Vagina (tissue), 2 donors: Measurements from ENCODE around the gene EIF3F. TPM values are rescaled to one million over a fixed set of nuclear protein-coding genes. Genes with fewer than 3 reads are reported as not detected.

ENCODE experiments used
- DNase-seq, 2 donors: peaks; one replicate each; pipeline ENCODE4 v3.0.0-alpha.2; 2017; ENCODE audit errors: extremely low spot score in 2 of 2
- H3K27ac ChIP-seq: fragments of 200-600 bp; sonication (generic); one replicate; pipeline ENCODE4 v1.5.1; 2019
- H3K27me3 ChIP-seq: fragments of 200-600 bp; sonication (generic); one replicate; pipeline ENCODE4 v1.5.1; 2019
- H3K36me3 ChIP-seq, 2 donors: fragments of 200-600 bp; sonication (generic); one replicate each; pipeline ENCODE4 v1.5.1; 2017 to 2019
- H3K4me1 ChIP-seq: fragments of 200-600 bp; sonication (generic); one replicate; pipeline ENCODE4 v1.5.1; 2019
- H3K4me3 ChIP-seq, 2 donors: fragments of 200-600 bp; sonication (generic); 1 replicate in 1 of 2; 2 replicates in 1 of 2; pipeline ENCODE4 v1.5.1; 2016 to 2019
- H3K9me3 ChIP-seq: fragments of 200-600 bp; sonication (generic); one replicate; pipeline ENCODE4 v1.5.1; 2019
- POLR2A ChIP-seq, 2 donors: fragments of 450-650 bp; IDR thresholded peaks; one replicate each; pipeline ENCODE4 v1.6.1; 2017; ENCODE audit warnings: antibody characterized with exemption in 2 of 2, mild to moderate bottlenecking in 2 of 2, moderate library complexity in 2 of 2
- POLR2AphosphoS5 ChIP-seq, 2 donors: sonication (generic); formaldehyde crosslinking; IDR thresholded peaks; one replicate each; pipeline ENCODE4 v1.9.0; 2017; ENCODE audit warnings: antibody characterized with exemption in 2 of 2, mild to moderate bottlenecking in 2 of 2, low read depth in 1 of 2; ENCODE audit not compliant: insufficient read depth in 1 of 2
- intact Hi-C: fragments of 100-400 bp; cut with DNase I; formaldehyde crosslinking; loops from one replicate; pipeline ENCODE4 v1.15.1; 2023
- total RNA-seq: library from RNA; depleted of rRNA; stranded (reverse); fragments of >200 nt; gene quantifications from one replicate; pipeline ENCODE4 v1.2.3, GENCODE V29; 2016
- TF ChIP-seq, protein P1 (sequence below), 3 experiments: fragments of 450-650 bp in 2 of 3; fragments of 200-600 bp in 1 of 3; sonication (generic) in 1 of 3; IDR thresholded peaks; one replicate each; pipeline ENCODE4 v1.5.1; 2017 to 2019; ENCODE audit warnings: antibody characterized with exemption in 3 of 3, mild to moderate bottlenecking in 2 of 3, moderate library complexity in 2 of 3

The EIF3F gene
- total RNA-seq, 1 donor from 2014 or later: 336 TPM

DNA sequence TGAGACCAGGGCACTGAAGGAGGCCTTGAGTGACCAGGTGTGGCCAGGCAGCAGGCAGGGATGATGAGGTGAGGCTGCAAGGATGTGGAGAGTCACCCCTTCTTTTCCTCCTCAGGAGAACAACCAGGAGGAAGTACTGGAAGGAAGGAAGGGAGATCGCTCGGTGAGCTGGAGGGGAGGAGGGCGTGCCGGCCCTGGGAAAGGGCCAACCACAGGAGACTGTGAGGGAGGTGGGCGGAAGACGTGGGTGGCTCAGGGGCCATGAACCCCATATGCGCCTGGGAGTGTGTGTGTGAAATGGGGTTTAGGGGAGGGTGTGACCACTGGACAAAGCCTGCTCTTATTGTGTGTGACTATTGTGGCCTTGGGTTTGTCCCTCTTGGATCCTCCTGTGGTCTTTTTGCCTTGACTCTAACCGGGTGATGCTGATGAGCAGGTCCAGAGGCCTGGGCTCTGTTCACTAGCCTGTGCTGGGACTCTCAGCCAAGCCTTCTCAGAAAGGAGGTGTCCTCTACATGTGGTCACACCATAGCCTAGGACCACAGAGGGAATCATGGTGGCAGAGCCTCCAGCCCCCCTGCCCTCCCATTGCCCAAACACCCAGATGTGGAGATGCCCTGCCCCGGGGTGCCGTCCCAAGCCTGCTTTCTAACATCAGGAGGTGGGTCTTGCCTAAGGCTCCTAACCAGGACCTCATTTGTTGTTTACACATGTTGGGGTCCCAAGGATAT lies 52.6 kb downstream of the EIF3F start:
- TF ChIP-seq POLR2A (IDR thresholded peaks at IDR 0.05) (no peak), POLR2AphosphoS5 (IDR thresholded peaks at IDR 0.05; ENCODE audit: insufficient read depth in 1 of 2, low read depth in 1 of 2) (no peak)
- TF ChIP-seq, protein P1, sequence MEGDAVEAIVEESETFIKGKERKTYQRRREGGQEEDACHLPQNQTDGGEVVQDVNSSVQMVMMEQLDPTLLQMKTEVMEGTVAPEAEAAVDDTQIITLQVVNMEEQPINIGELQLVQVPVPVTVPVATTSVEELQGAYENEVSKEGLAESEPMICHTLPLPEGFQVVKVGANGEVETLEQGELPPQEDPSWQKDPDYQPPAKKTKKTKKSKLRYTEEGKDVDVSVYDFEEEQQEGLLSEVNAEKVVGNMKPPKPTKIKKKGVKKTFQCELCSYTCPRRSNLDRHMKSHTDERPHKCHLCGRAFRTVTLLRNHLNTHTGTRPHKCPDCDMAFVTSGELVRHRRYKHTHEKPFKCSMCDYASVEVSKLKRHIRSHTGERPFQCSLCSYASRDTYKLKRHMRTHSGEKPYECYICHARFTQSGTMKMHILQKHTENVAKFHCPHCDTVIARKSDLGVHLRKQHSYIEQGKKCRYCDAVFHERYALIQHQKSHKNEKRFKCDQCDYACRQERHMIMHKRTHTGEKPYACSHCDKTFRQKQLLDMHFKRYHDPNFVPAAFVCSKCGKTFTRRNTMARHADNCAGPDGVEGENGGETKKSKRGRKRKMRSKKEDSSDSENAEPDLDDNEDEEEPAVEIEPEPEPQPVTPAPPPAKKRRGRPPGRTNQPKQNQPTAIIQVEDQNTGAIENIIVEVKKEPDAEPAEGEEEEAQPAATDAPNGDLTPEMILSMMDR (IDR thresholded peaks at IDR 0.05): no peak
- H3K27me3 ChIP-seq: no peaks in the 10 kb centered on the region
- H3K36me3 ChIP-seq: no peaks in the 10 kb centered on the region
- intact Hi-C loops: loop anchor here (5.0 kb wide), 1 partner anchor 43 kb away; the partner anchor contains the start of gene TUB
- H3K4me3 ChIP-seq: no peak overlapping the region
- no peak overlapping the region for H3K27ac ChIP-seq
- DNase-seq: peak; percentile 44 to 79
- H3K4me1 ChIP-seq: peaks cover 22% of the 10 kb centered on the region
- H3K9me3 ChIP-seq: no peaks in the 10 kb centered on the region

DNA sequence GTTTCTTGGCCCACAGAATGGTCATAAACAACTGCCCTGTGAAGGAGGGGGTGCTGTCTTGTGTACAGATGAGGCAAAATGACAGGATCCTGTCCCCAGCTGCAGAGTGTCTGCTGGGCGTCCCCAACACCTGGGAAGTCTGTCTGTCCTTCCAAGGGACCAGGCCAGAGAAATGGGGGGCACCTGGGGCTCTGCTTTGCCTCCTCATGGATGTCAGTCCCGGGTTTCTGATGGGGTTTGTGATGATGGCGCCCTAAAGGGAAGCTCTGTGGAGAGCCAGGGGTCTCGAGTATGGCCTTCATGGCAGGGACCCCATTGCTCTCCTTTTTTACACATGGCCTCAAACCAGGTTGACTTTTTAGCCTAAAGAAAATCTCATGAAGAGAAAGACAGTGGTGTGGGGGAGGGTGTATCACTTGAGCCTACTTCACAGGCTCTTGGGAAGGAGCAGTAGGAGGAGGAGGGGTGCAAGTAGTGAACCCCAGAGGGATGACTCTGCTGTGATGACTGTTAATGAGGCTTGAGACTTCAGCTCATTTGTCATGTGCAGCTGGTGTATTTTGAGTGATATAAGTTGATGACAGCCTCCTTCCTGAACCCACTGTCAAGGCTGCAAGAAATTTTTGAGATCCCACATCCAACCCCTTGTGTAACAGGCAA lies 53.3 kb downstream of the EIF3F start:
- peaks cover 16% of the 10 kb centered on the region for H3K4me1 ChIP-seq
- no peaks in the 10 kb centered on the region for H3K27me3 ChIP-seq
- H3K27ac ChIP-seq: no peak overlapping the region
- intact Hi-C loops: no loop called here
- H3K4me3 ChIP-seq: no peak overlapping the region
- peak in 1 of 2 donors; percentile 81 for DNase-seq
- TF ChIP-seq, protein P1 (IDR thresholded peaks at IDR 0.05): no peak
- TF ChIP-seq POLR2A (IDR thresholded peaks at IDR 0.05) (no peak), POLR2AphosphoS5 (IDR thresholded peaks at IDR 0.05; ENCODE audit: insufficient read depth in 1 of 2, low read depth in 1 of 2) (no peak)
- no peaks in the 10 kb centered on the region for H3K36me3 ChIP-seq
- no peaks in the 10 kb centered on the region for H3K9me3 ChIP-seq

DNA sequence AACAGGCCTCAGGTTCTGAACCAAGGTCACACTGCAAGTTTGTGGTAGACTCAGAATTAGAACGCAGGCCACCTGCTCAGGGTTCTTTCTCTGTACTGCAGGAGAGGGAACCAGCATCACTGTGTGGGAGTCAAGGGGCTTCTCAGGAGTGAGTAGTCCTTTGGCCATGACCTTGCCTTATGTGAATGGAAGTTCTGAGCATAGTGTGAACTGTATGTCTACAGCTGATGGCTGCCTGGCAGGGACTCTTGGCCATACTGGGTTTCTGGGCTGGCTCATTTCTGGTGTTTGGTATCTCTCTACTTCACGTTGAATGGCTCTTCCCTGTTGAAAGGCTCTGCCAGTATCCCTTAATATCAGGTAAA lies 53.8 kb downstream of the EIF3F start:
- no peak overlapping the region for H3K4me3 ChIP-seq
- peak; percentile 69 to 79 for DNase-seq
- no peaks in the 10 kb centered on the region for H3K27me3 ChIP-seq
- TF ChIP-seq, protein P1 (IDR thresholded peaks at IDR 0.05): no peak
- TF ChIP-seq POLR2A (IDR thresholded peaks at IDR 0.05) (no peak), POLR2AphosphoS5 (IDR thresholded peaks at IDR 0.05; ENCODE audit: insufficient read depth in 1 of 2, low read depth in 1 of 2) (no peak)
- no peaks in the 10 kb centered on the region for H3K36me3 ChIP-seq
- no peak overlapping the region for H3K27ac ChIP-seq
- no peaks in the 10 kb centered on the region for H3K9me3 ChIP-seq
- intact Hi-C loops: no loop called here
- peaks cover 10% of the 10 kb centered on the region for H3K4me1 ChIP-seq

DNA sequence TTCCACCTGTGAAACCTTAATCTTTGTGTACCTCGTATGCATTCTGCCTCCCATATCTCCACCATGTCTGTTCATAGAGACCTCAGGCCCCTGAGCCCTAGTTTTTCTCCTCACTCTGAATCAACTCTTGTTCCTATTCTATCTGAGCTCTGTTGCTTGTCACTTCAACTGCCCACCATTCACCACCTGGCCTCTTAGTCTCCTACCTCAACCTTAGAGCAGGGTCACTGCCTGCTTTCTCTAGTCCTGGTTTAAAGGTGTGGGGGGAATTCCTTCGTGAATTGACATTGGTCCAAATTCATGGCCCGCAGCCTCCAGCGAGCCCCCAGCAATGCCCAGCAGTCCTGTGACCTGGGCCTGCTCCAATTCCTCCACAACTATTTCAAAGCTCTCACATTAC lies 54.4 kb downstream of the EIF3F start:
- Histone ChIP-seq H3K9me3 (no peaks in the 10 kb centered on the region), H3K36me3 (no peaks in the 10 kb centered on the region), H3K27me3 (no peaks in the 10 kb centered on the region), H3K4me1 (peaks cover 4% of the 10 kb centered on the region), H3K4me3 (no peak overlapping the region), H3K27ac (no peak overlapping the region)
- no peak for TF ChIP-seq POLR2A (IDR thresholded peaks at IDR 0.05)
- TF ChIP-seq, protein P1 (IDR thresholded peaks at IDR 0.05): no peak
- TF ChIP-seq POLR2AphosphoS5 (IDR thresholded peaks at IDR 0.05; ENCODE audit: insufficient read depth in 1 of 2, low read depth in 1 of 2): no peak
- peak in 1 of 2 donors; percentile 80 for DNase-seq
- intact Hi-C loops: no loop called here

DNA sequence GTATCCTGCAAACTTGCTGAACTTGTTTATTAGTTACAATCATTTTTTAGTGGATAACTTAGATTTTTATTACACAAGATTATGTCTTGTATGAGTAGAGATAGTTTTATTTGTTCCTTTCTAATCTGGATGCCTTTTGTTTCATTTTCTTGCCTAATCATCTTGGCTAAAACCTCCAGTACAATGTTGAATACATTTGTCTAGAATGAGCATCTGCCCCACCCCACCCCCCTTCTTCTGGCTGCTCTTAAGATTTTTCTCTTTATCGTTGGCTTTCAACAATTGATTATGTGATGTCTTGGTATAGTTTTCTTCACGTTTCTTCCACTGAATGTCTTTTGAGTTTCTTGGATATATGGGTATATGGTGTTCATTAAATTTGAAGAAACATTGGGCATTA lies 56.6 kb downstream of the EIF3F start:
- H3K4me1 ChIP-seq: no peaks in the 10 kb centered on the region
- intact Hi-C loops: no loop called here
- no peaks in the 10 kb centered on the region for H3K27me3 ChIP-seq
- H3K36me3 ChIP-seq: no peaks in the 10 kb centered on the region
- peak in 1 of 2 donors; percentile 10 for DNase-seq
- no peaks in the 10 kb centered on the region for H3K9me3 ChIP-seq
- no peak overlapping the region for H3K27ac ChIP-seq
- H3K4me3 ChIP-seq: no peak overlapping the region
- no peak for TF ChIP-seq POLR2A (IDR thresholded peaks at IDR 0.05)
- TF ChIP-seq POLR2AphosphoS5 (IDR thresholded peaks at IDR 0.05; ENCODE audit: insufficient read depth in 1 of 2, low read depth in 1 of 2): no peak
- TF ChIP-seq, protein P1 (IDR thresholded peaks at IDR 0.05): no peak
